ENCODE measurements around the gene CDIP1. TPM values are rescaled to one million over a fixed set of nuclear protein-coding genes. Genes with fewer than 3 reads are reported as not detected.

CDIP1 gene
- polyA plus RNA-seq, 3 donors: 19.8 to 30.6 (median 26.2) TPM

DNA sequence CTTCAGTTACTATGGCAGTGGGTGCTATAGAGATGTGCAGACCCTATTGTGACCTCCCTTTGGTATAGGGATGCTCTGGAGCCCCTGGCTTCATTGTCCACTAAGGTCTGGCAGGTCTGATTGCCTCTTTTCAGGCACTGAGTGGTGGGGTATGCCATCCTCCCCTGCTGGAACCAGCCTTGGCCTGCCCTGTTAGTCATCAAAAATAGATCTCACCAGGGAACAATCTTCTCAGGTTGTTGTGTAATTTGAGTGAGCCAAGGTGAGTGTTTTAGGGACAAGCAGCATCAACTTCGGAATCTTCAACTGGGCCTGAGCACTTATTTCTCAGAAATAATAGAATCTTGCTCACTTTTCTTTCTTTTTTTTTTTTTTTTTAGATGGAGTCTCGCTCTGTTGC lies 42.8 kb downstream of the CDIP1 start:
- DNase-seq (ENCODE audit: low read depth in 3 of 3, low spot score in 2 of 3): no peak

DNA sequence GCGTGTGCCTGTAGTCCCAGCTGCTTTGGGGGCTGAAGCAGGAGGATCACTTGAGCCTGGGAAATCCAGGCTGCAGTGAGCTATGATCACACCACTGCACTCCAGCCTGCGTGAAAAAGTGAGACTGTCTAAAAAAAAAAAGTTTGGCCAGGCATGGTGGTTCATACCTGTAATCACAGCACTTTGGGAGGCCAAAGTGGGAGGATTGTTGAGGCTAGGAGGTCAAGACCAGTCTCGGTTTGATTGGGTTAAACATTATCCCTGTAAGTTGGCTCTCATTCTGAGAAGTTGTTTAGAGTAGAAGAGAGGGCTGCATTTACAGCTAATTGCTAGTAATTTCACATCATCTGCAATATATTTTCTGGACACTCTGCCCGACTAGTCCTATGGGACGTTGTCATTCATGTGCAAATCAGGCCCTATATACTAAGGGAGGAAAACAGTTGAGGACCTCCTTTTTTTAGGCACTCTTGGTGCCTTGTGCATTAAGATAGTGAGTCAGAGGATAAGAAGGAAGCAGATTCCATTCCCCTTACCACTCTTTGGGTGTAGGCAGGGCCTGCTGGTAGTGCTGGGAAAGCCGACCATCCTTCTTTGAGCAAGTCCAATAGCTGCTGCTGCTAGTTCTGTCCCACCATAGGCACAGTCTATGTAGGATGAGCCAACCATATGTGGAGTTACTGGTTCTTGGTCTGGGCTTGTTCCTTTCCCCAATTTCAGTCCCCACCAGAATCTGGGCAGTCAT lies 43.7 kb downstream of the CDIP1 start:
- DNase-seq (ENCODE audit: low read depth in 3 of 3, low spot score in 2 of 3): no peak

DNA sequence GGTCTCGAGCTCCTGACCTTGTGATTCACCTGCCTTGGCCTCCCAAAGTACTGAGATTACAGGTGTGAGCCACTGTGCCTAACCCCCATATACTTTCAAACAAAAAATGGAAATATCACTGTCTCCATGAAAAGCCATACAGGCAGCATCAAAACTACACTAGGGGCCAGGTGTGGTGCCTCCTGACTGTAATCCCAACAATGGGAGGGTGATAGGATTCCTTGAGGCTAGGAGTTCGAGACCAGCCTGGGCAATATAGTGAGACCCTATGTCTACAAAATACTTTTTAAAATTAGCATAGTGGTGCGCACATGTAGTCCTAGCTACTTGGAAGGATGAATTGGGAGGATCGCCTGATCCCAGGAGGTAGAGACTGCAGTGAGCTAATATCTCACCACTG lies 46.7 kb downstream of the CDIP1 start:
- no peak for DNase-seq (ENCODE audit: low read depth in 3 of 3, low spot score in 2 of 3)

- DNase-seq (ENCODE audit: low read depth in 3 of 3, low spot score in 2 of 3): no peak
Measured at GRCh38 chr16:4489030-4489429, 49.5 kb downstream of the CDIP1 start.

DNA sequence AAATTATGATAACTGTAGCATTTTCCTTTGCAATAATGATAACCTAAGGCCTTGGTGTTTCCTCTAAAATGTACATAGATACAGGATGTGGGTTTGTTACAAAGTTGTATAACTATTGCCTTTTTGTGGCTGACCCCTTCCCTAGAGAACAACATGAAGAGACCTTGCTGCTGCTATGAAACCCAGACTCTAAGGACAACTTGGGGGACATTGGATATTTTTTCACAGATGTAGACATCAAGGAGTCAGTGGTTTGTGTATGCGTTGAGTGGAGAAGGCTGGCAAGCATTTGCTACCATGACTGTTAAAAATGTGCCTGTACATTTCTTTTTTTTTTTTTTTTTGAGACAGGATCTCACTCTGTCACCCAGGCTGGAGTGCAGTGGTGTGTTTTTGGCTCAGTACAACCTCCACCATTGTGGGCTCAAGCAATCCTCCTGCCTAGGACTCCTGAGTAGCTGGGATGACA lies 50.0 kb downstream of the CDIP1 start:
- no peak for DNase-seq (ENCODE audit: low read depth in 3 of 3, low spot score in 2 of 3)

GRCh38 chr16:4487955-4488498 lies 50.5 kb downstream of the CDIP1 start:
- DNase-seq (ENCODE audit: low read depth in 3 of 3, low spot score in 2 of 3): no peak

DNA sequence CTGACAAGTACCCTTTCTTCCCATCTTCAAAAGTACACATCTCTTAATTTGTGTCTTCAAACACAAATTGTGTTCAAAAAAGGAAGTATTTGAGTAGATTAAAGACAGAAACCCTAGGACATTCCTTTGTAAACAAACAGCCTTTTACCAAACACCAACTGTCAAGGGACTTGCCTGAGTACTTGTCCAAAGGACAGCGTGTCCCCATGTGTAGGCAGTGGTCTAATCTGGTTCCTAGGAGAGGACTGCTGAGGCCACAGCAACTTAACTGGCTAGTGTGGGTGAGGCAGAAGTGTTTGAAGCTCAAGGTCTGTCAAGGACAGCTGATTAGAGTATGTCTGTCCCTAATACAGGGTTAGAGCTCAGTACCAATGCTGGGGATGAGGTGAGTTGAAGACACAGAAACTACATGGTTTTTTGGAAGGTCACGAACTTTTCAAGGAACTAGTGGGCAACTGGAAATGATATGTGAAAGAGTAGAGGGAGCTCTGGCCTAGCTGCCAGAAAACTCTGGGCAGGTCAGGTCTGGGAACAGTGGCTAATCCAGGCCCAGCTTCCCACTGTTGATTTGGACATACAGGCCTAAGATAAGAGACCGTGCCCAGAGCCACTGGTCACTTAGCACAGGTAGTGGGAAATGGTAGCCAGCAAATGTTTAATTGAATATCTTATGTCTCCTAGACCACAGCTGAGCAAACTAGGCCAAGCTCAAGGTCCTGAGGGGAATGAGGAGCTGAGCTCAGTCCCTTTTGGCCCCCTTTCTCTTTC lies 52.3 kb downstream of the CDIP1 start:
- no peak for DNase-seq (ENCODE audit: low read depth in 3 of 3, low spot score in 2 of 3)

DNA sequence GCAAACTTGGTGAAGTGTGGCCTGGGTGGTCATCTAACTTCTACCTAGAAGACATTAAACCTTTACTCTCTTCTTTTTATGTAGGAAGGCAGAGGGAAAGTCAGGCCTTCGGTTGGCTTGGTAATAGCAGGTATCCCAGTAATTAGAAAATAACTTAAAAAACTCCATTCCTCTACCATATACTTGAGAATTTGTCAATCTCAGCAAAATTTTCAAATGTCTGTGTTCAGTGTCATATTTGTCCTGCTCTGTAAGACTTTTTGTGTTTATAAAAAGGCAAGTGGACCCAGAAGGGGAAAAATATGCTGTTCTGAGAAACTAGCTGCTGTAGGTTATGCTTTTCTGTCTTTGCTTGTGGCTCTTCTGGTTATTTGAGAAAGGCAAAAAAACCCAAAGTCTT lies 56.6 kb downstream of the CDIP1 start:
- no peak for DNase-seq (ENCODE audit: low read depth in 3 of 3, low spot score in 2 of 3)

GRCh38 chr16:4481526-4481925 lies 57.0 kb downstream of the CDIP1 start:
- DNase-seq (ENCODE audit: low read depth in 3 of 3, low spot score in 2 of 3): no peak

- no peak for DNase-seq (ENCODE audit: low read depth in 3 of 3, low spot score in 2 of 3)
Measured at GRCh38 chr16:4477966-4478365, 60.6 kb downstream of the CDIP1 start.

DNA sequence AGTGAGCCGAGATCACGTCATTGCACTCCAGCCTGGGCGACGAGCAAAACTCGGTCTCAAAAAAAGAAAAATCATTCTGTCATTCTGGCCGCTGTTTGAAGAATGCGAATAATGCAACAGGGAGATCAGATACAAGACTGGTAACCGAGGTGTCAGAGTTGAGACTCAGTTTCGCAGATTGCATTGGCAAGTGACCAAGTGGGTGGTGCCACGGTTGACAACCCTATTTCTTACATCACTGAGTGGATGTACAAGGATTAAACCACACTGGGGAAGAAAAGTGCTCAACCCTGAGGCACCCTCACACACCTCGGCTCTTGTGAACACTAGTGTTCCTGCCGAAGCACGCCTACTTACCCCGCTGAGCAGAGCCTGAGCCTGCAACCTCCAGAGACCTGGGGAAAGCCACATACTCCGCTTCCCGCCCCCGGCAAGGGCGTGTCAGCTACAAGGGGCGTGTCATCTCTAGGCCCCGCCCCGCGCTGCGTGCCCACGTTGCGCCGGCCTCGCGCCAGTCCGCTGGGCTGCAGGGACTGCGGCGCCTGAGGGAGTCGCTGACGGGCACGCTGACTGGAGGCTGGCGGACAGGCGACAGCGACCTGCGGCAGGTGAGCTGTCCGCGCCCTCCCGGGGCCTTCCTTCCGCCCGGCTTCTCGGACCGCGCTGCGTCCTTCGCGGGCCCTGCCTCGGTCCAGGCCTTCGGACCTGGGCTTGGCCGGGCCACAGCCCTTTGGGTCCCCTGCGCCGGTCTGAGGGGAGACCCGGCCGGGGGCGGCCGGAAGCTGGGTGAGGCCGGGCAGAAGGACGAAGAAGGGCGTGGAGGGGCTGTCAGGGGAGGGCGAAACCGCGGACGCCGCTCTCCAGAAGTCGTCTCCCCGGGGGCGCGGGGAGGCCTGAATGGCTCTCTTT lies 62.4 kb downstream of the CDIP1 start, which contains the start of gene HMOX2:
Gene HMOX2, plus strand, starts transcription at position 519 of the 909 bp plus-strand sequence. CDS start 29,127 bp downstream, outside the sequence.
- DNase-seq (ENCODE audit: low read depth in 3 of 3, low spot score in 2 of 3): peak; percentile 64 to 78 (median 72)

GRCh38 chr16:4474192-4474961 lies 64.2 kb downstream of the CDIP1 start, which contains the start of gene NMRAL1:
NMRAL1 (minus strand) TSS chr16:4474625; CDS start chr16:4474132, 493 bp downstream.
- peak; percentile 68 to 78 (median 77) for DNase-seq (ENCODE audit: low read depth in 3 of 3, low spot score in 2 of 3)

DNA sequence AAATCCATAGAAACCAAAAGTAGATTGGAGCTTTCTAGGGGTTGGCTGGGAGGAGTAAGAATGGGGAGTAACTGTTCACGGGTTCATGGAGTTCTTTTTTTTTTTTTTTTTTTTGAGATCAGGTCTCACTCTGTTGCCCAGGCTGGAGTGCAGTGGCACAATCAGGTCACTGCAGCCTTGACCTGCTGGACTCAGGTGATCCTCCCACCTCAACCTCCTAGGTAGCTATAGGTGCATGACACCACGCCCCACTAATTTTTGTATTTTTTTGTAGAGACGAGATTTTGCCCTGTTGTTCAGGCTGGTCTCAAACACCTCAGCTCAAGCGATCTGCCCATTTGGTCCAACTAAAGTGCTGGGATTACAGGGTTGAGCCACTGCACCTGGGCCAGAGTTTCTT lies 65.7 kb downstream of the CDIP1 start:
- no peak for DNase-seq (ENCODE audit: low read depth in 3 of 3, low spot score in 2 of 3)

GRCh38 chr16:4471869-4472268 lies 66.7 kb downstream of the CDIP1 start:
- DNase-seq (ENCODE audit: low read depth in 3 of 3, low spot score in 2 of 3): no peak

GRCh38 chr16:4468972-4469371 lies 69.6 kb downstream of the CDIP1 start:
- no peak for DNase-seq (ENCODE audit: low read depth in 3 of 3, low spot score in 2 of 3)

- DNase-seq (ENCODE audit: low read depth in 3 of 3, low spot score in 2 of 3): no peak
Measured at GRCh38 chr16:4467916-4468315, 70.7 kb downstream of the CDIP1 start.

GRCh38 chr16:4465977-4466779 lies 72.4 kb downstream of the CDIP1 start:
- DNase-seq (ENCODE audit: low read depth in 3 of 3, low spot score in 2 of 3): no peak

GRCh38 chr16:4463522-4464163 lies 74.9 kb downstream of the CDIP1 start:
- no peak for DNase-seq (ENCODE audit: low read depth in 3 of 3, low spot score in 2 of 3)
